GM19468 (cell line): Measurements from ENCODE around the gene SDR39U1.
"Not testable (repeated sequence)": the region's sequence is repeated elsewhere in the genome, so short reads cannot be mapped to it uniquely, and the experiment has no call there.

Source experiments
- ATAC-seq: cut with Tn5 transposase; IDR thresholded peaks from one replicate; pipeline ENCODE4 v1.9.1; 2021; ENCODE audit warnings: mild to moderate bottlenecking, moderate library complexity, moderate number of reproducible peaks; ENCODE audit not compliant: unreplicated experiment; ENCODE audit errors: extremely low read depth

SDR39U1 gene

DNA sequence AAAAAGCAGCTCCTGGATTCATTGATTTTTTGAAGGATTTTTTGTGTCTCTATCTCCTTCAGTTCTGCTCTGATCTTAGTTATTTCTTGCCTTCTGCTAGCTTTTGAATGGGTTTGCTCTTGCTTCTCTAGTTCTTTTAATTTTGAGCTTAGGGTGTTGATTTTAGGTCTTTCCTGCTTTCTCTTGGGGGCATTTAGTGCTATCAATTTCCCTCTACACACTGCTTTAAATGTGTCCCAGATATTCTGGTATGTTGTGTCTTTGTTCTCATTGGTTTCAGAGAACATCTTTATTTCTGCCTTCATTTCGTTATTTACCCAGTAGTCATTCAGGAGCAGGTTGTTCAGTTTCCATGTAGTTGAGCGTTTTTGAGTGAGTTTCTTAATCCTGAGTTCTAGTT lies 8.3 kb upstream of the SDR39U1 start:
- not testable (repeated sequence) for ATAC-seq

DNA sequence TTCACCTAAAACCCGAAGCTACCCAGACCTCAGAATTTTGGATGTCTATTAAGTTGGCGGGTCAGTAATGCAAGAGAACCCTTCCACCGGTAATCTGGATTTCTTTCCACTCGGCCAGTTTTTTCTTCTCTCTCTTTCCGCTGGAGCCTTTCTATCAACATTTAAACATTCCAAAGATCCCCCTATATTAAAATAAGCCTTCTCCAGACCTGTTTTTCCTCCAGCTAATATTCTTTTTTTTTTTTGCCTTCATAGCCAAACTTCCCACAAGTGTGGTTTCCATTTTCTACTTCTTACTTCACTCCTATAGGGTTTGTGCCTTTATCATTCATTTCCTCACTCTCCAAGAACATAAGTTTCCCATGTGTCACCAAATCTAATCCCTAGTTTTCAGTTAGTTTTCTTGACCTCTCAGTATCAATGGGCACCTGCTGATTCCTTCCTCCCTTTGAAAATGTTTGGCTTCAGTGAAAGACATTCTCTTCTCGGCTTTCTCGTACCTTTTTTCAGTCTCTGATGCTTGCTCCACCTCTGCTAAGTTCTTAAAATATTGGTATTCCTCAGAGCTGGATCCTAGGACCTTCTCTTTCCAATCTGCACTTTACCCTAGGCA lies 583 bp upstream of the SDR39U1 start:
- ATAC-seq: no peak

GRCh38 chr14:24441904-24442239 lies 704 bp downstream of the SDR39U1 start:
- ATAC-seq: no peak

DNA sequence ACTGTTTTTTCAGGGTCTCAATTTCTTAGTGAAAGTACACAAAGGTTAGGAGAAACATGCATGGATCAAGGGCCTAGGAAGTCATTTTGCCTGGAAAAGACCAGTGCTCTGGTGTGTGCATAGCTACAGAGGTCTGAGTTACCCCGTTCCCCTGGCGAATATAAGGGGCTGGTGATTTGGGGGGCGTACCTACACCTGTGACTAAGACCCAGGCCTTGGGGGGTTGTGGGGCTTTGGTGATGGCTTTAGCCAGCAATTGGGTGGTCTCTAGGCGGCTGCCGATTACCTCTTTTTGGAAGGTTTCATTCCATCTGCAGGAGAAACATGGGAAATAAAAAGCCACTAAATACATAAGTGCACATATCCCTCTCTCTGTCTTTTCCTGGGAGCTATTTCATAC lies 1.1 kb downstream of the SDR39U1 start:
- no peak for ATAC-seq

DNA sequence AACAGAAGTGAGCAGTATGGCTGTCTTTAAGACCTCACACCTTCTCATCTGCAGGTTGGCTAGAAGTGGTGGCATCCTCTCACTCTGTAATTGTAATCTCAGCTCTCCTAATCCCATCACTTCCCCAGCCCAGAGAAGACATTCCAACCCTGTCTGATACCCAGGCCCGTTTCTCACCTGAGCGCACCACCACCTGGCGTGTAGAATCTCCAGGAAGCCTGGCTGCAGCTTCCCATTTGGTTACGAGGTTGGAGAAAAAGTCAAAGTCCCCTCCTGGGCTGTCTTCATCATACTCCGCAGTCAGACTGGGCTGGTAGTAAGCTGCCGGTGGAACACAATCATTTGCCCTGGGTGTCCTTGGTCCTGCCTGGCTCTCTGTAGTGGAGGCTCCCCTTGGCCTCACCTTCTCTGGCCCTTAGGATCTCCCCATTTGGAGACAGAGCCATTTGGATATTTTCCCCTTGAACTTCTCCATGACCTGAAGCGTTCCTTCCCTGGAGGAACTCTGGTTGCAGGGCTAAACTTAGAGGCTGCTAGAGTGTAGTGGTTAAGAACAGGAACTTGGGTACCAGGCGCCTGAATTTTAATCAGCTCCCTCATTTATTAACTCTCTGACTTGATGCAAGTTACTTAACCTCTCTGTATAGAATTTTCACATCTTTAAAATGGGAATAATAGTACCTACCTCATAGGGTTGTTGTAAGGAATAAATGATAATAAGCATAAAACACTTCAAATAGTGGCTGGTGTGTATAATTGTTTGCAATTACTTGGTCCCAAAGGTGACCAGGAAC lies 1.8 kb downstream of the SDR39U1 start:
- ATAC-seq: no peak

- ATAC-seq: no peak
These were observed 2.6 kb downstream of the SDR39U1 start for GRCh38 chr14:24439830-24440605.

DNA sequence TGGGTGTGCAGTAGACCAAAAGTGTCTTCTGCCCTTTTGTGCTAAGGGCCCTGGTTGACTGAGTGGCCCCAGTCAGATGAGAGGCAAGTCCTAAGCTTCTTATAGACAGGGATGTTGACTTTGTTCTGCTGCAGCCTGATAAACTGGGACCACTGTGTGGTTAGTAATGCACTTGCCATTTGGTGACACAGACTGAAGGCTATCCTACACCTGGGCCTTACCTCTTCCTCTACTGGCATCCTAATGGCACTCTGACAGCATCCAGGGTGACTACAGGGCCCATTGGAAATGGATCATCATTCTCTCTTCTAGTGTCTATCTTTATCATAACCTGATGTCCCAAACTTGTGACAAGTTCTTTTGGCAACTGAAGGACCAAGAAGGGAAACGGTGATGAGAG lies 3.3 kb downstream of the SDR39U1 start:
- no peak for ATAC-seq

- ATAC-seq: no peak
These were observed 4.1 kb downstream of the SDR39U1 start for GRCh38 chr14:24438223-24439097.

DNA sequence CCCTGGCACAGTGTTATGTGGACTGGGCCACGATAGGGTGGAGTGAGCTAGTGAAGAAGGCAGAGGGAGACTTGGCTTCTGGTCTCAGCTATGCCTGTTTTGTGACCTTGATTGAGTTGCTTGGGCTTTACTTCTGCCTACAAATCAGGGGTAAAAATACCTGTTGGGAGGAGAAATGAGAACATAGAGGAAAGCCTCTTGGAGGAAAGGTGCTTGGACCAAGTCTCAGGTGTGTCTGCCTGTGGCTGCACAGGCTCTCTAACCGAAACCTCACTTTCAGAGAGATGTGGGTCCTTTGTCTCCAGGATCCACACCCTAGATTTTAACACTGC lies 4.9 kb downstream of the SDR39U1 start:
- no peak for ATAC-seq

- no peak for ATAC-seq
These were observed 5.4 kb downstream of the SDR39U1 start for GRCh38 chr14:24437020-24437735.

GRCh38 chr14:24436355-24437019 lies 6.1 kb downstream of the SDR39U1 start:
- no peak for ATAC-seq

- ATAC-seq: no peak
These were observed 6.6 kb downstream of the SDR39U1 start for GRCh38 chr14:24435998-24436354.

DNA sequence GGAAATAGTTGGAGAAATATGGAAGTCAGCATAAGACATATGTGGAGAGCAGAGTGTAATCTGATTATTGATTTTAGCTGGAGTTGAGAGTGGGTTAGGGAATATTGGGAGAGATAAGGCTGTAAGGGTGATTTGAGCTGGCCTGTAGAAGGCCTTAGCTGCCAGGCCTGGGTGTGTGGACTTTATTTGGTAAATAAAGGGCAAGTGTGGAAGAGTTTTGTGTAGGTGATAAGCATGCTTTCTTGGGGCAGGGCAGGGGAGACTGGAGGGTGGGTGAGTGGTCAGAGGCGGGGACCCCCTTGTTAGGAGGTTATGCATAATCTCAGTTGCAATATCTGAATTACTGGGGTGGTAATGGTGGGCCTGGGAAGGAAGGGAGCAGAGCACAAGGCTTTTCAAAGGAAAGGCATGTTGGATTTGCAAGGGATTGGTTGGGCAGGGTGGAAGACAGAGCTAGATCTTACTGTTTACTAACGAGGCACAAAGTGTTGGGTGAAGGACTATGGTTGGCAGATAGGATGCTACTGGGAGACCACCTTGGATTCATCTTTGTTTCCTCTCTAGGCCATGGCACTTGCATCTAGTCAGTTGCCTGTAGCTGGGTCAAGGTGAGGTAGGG lies 7.3 kb downstream of the SDR39U1 start:
- no peak for ATAC-seq

- ATAC-seq: no peak
These were observed 7.9 kb downstream of the SDR39U1 start for GRCh38 chr14:24434676-24435075.

- ATAC-seq: no peak
These were observed 8.5 kb downstream of the SDR39U1 start for GRCh38 chr14:24434036-24434435.

DNA sequence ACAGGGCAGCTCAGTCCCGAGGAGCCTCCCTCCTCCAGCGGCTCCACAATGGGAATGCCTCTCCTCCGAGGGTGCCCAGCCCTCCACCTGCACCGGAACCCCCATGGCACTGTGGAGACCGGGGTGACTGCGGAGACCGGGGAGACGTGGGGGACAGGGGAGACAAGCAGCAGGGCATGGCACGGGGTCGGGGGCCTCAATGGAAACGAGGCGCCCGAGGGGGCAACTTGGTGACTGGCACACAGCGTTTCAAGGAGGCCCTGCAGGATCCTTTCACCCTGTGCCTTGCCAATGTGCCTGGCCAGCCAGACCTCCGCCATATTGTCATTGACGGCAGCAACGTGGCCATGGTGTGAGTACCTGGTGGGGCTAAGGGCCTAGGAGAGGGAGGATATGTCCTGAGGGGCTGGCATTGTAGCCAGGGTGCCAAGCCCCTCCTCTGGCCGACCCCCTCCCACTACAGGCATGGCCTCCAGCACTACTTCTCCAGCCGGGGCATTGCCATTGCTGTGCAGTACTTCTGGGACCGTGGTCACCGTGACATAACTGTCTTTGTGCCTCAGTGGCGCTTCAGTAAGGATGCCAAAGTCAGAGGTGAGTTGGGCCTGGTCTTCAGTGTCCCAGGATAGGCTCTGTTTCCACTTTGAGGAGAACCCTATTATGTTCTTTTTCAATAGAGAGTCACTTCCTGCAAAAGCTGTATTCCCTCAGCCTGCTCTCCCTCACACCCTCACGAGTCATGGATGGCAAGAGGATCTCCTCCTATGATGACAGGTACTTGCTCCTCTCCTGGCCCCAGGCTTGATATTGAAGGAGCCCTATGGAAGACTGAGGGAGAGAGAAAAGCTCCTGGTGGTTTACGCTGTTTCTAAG lies 10.1 kb downstream of the SDR39U1 start:
- ATAC-seq: no peak

DNA sequence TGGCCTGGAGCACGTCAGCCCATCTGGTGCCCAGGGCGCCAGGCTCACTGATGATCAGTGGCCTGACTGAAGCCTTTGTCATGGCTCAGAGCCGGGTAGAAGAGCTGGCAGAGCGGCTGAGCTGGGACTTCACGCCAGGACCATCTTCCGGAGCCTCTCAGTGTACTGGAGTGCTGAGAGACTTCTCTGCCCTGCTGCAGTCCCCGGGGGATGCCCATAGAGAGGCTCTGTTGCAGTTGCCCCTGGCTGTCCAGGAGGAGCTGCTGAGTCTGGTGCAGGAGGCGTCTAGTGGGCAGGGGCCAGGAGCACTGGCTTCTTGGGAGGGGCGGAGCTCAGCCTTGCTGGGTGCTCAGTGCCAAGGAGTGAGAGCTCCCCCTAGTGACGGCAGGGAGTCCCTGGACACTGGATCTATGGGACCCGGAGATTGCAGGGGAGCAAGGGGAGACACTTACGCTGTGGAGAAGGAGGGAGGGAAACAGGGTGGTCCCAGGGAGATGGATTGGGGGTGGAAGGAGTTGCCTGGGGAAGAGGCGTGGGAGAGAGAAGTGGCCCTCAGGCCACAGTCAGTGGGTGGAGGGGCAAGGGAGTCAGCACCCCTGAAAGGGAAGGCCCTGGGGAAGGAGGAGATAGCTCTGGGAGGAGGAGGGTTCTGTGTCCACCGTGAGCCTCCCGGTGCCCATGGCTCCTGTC lies 10.9 kb downstream of the SDR39U1 start:
- peak; percentile 46 for ATAC-seq
